Liver (tissue), 9 donors: ENCODE results near the gene TCF7L1. TPM values are rescaled to one million over a fixed set of nuclear protein-coding genes. Genes with fewer than 3 reads are reported as not detected.

ENCODE experiments used
- DNase-seq: peaks from one replicate; pipeline ENCODE4 v3.0.0-alpha.2; 2017; ENCODE audit warnings: low spot score
- H3K27ac ChIP-seq, 2 donors: one replicate each; pipeline ENCODE4 v1.7.0; 2013; ENCODE audit warnings: inconsistent platforms in 2 of 2, low read length in 2 of 2, control low read depth in 1 of 2, low read depth in 1 of 2, mild to moderate bottlenecking in 1 of 2
- H3K27me3 ChIP-seq, 4 donors: one replicate each; pipeline versions ENCODE4 v1.6.1 to v1.7.0; 2013; ENCODE audit warnings: low read length in 3 of 4, inconsistent platforms in 1 of 4, mild to moderate bottlenecking in 1 of 4, moderate library complexity in 1 of 4; ENCODE audit not compliant: control insufficient read depth in 4 of 4, insufficient read depth in 4 of 4
- H3K36me3 ChIP-seq, 4 donors: one replicate each; pipeline versions ENCODE4 v1.6.1 to v1.7.0; 2013; ENCODE audit warnings: low read length in 3 of 4, mild to moderate bottlenecking in 3 of 4, low read depth in 1 of 4, moderate library complexity in 1 of 4; ENCODE audit not compliant: control insufficient read depth in 4 of 4, insufficient read depth in 3 of 4
- H3K4me1 ChIP-seq, 4 donors: one replicate each; pipeline versions ENCODE4 v1.6.1 to v1.7.0; 2013; ENCODE audit warnings: low read length in 3 of 4, mild to moderate bottlenecking in 3 of 4, moderate library complexity in 1 of 4; ENCODE audit not compliant: control insufficient read depth in 4 of 4, insufficient read depth in 4 of 4
- H3K4me3 ChIP-seq, 3 donors: one replicate each; pipeline versions ENCODE4 v1.6.1 to v1.7.0; 2013; ENCODE audit warnings: low read length in 3 of 3, control low read depth in 1 of 3, low read depth in 1 of 3, mild to moderate bottlenecking in 1 of 3
- H3K9ac ChIP-seq, 2 donors: one replicate each; pipeline ENCODE4 v1.7.0; 2013; ENCODE audit warnings: low read length in 2 of 2, mild to moderate bottlenecking in 2 of 2, moderate library complexity in 2 of 2, control low read depth in 1 of 2, low read depth in 1 of 2
- H3K9me3 ChIP-seq, 4 donors: one replicate each; pipeline versions ENCODE4 v1.6.1 to v1.7.0; 2013; ENCODE audit warnings: low read length in 3 of 4; ENCODE audit not compliant: control insufficient read depth in 4 of 4
- EGR1 ChIP-seq, 2 donors: IDR thresholded peaks; 2 replicates each; pipeline ENCODE4 v1.6.1; 2016 to 2018; ENCODE audit warnings: antibody characterized with exemption in 2 of 2, low read depth in 2 of 2
- FOXA1 ChIP-seq: IDR thresholded peaks from 2 replicates; pipeline ENCODE4 v1.6.1; 2016; ENCODE audit warnings: antibody characterized with exemption
- FOXA2 ChIP-seq: IDR thresholded peaks from 2 replicates; pipeline ENCODE4 v1.6.1; 2016; ENCODE audit warnings: antibody characterized with exemption
- GABPA ChIP-seq, 2 donors: IDR thresholded peaks in 1 of 2; conservative IDR thresholded peaks in 1 of 2; 2 replicates each; pipeline ENCODE4 v1.6.1; 2016; ENCODE audit warnings: antibody characterized with exemption in 2 of 2, mild to moderate bottlenecking in 1 of 2, moderate library complexity in 1 of 2
- HNF4A ChIP-seq, 2 donors: conservative IDR thresholded peaks; 2 replicates each; pipeline ENCODE4 v1.6.1; 2016; ENCODE audit warnings: antibody characterized with exemption in 2 of 2, mild to moderate bottlenecking in 2 of 2
- HNF4G ChIP-seq: IDR thresholded peaks from 2 replicates; pipeline ENCODE4 v1.6.1; 2016; ENCODE audit warnings: antibody characterized with exemption
- JUND ChIP-seq, 2 donors: IDR thresholded peaks; 2 replicates each; pipeline ENCODE4 v1.6.1; 2016; ENCODE audit warnings: antibody characterized with exemption in 2 of 2
- MAX ChIP-seq: IDR thresholded peaks from 2 replicates; pipeline ENCODE4 v1.6.1; 2016; ENCODE audit warnings: antibody characterized with exemption
- NR2F2 ChIP-seq: IDR thresholded peaks from 2 replicates; pipeline ENCODE4 v1.6.1; 2016; ENCODE audit warnings: antibody characterized with exemption
- RAD21 ChIP-seq, 2 donors: IDR thresholded peaks; 2 replicates each; pipeline ENCODE4 v1.6.1; 2016; ENCODE audit warnings: antibody characterized with exemption in 2 of 2, mild to moderate bottlenecking in 2 of 2
- REST ChIP-seq: IDR thresholded peaks from 2 replicates; pipeline ENCODE4 v1.6.1; 2016; ENCODE audit warnings: antibody characterized with exemption, mild to moderate bottlenecking
- RXRA ChIP-seq, 2 donors: IDR thresholded peaks; 2 replicates each; pipeline ENCODE4 v1.6.1; 2017 to 2018; ENCODE audit warnings: antibody characterized with exemption in 2 of 2, mild to moderate bottlenecking in 1 of 2
- SP1 ChIP-seq: IDR thresholded peaks from 2 replicates; pipeline ENCODE4 v1.6.1; 2018; ENCODE audit warnings: antibody characterized with exemption, mild to moderate bottlenecking
- TAF1 ChIP-seq: conservative IDR thresholded peaks from 2 replicates; pipeline ENCODE4 v1.6.1; 2016; ENCODE audit warnings: antibody characterized with exemption, mild to moderate bottlenecking
- YY1 ChIP-seq: IDR thresholded peaks from 2 replicates; pipeline ENCODE4 v1.6.1; 2016; ENCODE audit warnings: antibody characterized with exemption, mild to moderate bottlenecking
- WGBS: extraction: QIAGEN DNeasy Blood & Tissue Kit; methylation state at CpG from one replicate; pipeline ENCODE4 v1.1.7; 2013; 5-methylcytosine and 5-hydroxymethylcytosine counted together
- polyA plus RNA-seq, 2 donors: library from polyadenylated mRNA; stranded (reverse) in 1 of 2; unstranded in 1 of 2; fragments of 200-250 nt in 1 of 2; fragments of >200 nt in 1 of 2; fragmentation: Nextera tagmentation in 1 of 2; extraction: Ambion mirVana in 1 of 2; gene quantifications; one replicate each; pipeline versions ENCODE4 v1.2.1 to v1.2.3, GENCODE V29; 2013 to 2015
- total RNA-seq, 2 donors: library from RNA; depleted of rRNA; stranded (reverse); fragments of >200 nt; gene quantifications; one replicate each; pipeline ENCODE4 v1.2.3, GENCODE V29; 2014
- TF ChIP-seq, protein P1 (sequence below): fragments of 150-350 bp; IDR thresholded peaks from 2 replicates; pipeline ENCODE4 v1.5.1; 2017; ENCODE audit warnings: improper control_type of control experiment, low read depth, low read length; ENCODE audit not compliant: missing input control
- TF ChIP-seq, protein P2 (sequence below): IDR thresholded peaks from 2 replicates; pipeline ENCODE4 v1.6.1; 2016; ENCODE audit warnings: antibody characterized with exemption
- TF ChIP-seq, protein P3 (sequence below): IDR thresholded peaks from 2 replicates; pipeline ENCODE4 v1.6.1; 2016; ENCODE audit warnings: antibody characterized with exemption
- donor health status: healthy.
- donor health status: healthy.
- donor health status: healthy.
- donor health status: healthy.
- donor health status: healthy.

Gene TCF7L1
- total and polyA plus RNA-seq, 4 donors: 1.6 to 6.0 (median 4.8) TPM

DNA sequence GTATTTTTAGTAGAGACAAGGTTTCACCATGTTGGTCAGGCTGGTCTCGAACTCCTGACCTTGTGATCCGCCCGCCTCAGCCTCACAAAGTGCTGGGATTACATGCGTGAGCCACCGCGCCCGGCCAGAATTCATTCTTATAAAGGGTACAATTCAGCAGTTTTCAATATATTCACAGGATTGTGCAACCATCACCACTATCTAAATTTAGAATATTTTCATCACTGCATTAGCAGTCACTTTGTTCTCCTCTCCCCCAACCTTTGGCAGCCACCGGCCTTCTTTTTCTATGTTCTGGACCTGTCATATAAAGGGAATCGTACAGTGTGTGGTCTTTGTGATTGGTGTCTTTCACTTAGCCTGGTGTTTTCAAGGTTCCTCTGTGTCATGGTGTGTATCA, 40.7 kb downstream of the TCF7L1 start:
- TF ChIP-seq, protein P1, sequence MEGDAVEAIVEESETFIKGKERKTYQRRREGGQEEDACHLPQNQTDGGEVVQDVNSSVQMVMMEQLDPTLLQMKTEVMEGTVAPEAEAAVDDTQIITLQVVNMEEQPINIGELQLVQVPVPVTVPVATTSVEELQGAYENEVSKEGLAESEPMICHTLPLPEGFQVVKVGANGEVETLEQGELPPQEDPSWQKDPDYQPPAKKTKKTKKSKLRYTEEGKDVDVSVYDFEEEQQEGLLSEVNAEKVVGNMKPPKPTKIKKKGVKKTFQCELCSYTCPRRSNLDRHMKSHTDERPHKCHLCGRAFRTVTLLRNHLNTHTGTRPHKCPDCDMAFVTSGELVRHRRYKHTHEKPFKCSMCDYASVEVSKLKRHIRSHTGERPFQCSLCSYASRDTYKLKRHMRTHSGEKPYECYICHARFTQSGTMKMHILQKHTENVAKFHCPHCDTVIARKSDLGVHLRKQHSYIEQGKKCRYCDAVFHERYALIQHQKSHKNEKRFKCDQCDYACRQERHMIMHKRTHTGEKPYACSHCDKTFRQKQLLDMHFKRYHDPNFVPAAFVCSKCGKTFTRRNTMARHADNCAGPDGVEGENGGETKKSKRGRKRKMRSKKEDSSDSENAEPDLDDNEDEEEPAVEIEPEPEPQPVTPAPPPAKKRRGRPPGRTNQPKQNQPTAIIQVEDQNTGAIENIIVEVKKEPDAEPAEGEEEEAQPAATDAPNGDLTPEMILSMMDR: no peak
- TF ChIP-seq HNF4A (conservative IDR thresholded peaks at IDR 0.05) (no peak), MAX (no peak), GABPA (IDR thresholded peaks at IDR 0.05 in 1 of 2, conservative IDR thresholded peaks at IDR 0.05 in 1 of 2) (no peak), FOXA2 (no peak), HNF4G (no peak), YY1 (no peak)
- no peaks in the 10 kb centered on the region for H3K9me3 ChIP-seq
- WGBS: 89% methylated on average over 9 of the region's 9 CpGs
- H3K36me3 ChIP-seq: no peaks in the 10 kb centered on the region
- no peak overlapping the region for H3K27ac ChIP-seq
- H3K27me3 ChIP-seq: no peaks in the 10 kb centered on the region
- no peak overlapping the region for H3K4me3 ChIP-seq
- no peak for DNase-seq
- H3K9ac ChIP-seq: no peak overlapping the region
- H3K4me1 ChIP-seq: peaks cover 8 to 17% (median 11%) of the 10 kb centered on the region in 4 donors

DNA sequence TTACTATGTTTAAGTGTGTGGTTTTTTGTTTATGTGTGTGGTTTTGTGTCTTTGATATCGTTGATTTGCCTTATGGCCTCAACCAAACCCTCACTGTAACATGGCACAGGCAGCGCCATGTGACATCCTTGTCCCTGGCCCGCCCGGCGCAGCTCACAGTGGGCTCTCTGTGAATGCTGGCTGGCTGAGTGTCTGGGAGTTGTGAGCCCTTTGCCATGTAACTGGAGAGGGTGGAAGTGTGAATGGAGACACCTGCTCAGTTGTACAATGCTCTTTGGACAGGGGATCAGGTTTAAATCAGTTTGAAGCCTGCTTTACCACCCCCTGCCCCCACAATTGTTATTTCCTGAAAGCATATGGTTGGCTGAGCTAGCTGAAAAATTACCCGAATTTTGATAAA, 41.8 kb downstream of the TCF7L1 start:
- Histone ChIP-seq H3K27me3 (no peaks in the 10 kb centered on the region), H3K27ac (peak overlapping the region; percentile 71 to 93), H3K4me3 (no peak overlapping the region), H3K36me3 (no peaks in the 10 kb centered on the region), H3K9ac (no peak overlapping the region), H3K4me1 (peaks cover 8 to 17% (median 11%) of the 10 kb centered on the region in 4 donors), H3K9me3 (no peaks in the 10 kb centered on the region)
- WGBS: 88% methylated on average over 6 of the region's 6 CpGs
- TF ChIP-seq HNF4G: no peak
- TF ChIP-seq FOXA1: no peak
- TF ChIP-seq YY1: no peak
- TF ChIP-seq FOXA2: no peak
- TF ChIP-seq, protein P1: no peak
- no peak for TF ChIP-seq GABPA (IDR thresholded peaks at IDR 0.05 in 1 of 2, conservative IDR thresholded peaks at IDR 0.05 in 1 of 2)
- no peak for TF ChIP-seq SP1
- no peak for TF ChIP-seq EGR1 (IDR thresholded peaks at IDR 0.05; ENCODE audit: low read depth in 2 of 2)
- TF ChIP-seq, protein P2, sequence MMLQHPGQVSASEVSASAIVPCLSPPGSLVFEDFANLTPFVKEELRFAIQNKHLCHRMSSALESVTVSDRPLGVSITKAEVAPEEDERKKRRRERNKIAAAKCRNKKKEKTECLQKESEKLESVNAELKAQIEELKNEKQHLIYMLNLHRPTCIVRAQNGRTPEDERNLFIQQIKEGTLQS: no peak
- TF ChIP-seq RAD21 (IDR thresholded peaks at IDR 0.05): no peak
- TF ChIP-seq, protein P3, sequence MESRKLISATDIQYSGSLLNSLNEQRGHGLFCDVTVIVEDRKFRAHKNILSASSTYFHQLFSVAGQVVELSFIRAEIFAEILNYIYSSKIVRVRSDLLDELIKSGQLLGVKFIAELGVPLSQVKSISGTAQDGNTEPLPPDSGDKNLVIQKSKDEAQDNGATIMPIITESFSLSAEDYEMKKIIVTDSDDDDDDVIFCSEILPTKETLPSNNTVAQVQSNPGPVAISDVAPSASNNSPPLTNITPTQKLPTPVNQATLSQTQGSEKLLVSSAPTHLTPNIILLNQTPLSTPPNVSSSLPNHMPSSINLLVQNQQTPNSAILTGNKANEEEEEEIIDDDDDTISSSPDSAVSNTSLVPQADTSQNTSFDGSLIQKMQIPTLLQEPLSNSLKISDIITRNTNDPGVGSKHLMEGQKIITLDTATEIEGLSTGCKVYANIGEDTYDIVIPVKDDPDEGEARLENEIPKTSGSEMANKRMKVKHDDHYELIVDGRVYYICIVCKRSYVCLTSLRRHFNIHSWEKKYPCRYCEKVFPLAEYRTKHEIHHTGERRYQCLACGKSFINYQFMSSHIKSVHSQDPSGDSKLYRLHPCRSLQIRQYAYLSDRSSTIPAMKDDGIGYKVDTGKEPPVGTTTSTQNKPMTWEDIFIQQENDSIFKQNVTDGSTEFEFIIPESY: no peak
- no peak for TF ChIP-seq HNF4A (conservative IDR thresholded peaks at IDR 0.05)
- TF ChIP-seq NR2F2: no peak
- TF ChIP-seq RXRA (IDR thresholded peaks at IDR 0.05): no peak
- no peak for TF ChIP-seq REST
- TF ChIP-seq JUND (IDR thresholded peaks at IDR 0.05): no peak
- no peak for TF ChIP-seq TAF1
- no peak for DNase-seq
